HG03045 (cell line): ENCODE data around the gene PLA2G6.

Source experiments
- ATAC-seq: cut with Tn5 transposase; IDR thresholded peaks from one replicate; pipeline ENCODE4 v1.9.1; 2021; ENCODE audit warnings: mild to moderate bottlenecking, moderate library complexity; ENCODE audit not compliant: unreplicated experiment

Gene PLA2G6

GRCh38 chr22:38214302-38215056 is 32.8 kb upstream of the PLA2G6 start:
- ATAC-seq: no peak

DNA sequence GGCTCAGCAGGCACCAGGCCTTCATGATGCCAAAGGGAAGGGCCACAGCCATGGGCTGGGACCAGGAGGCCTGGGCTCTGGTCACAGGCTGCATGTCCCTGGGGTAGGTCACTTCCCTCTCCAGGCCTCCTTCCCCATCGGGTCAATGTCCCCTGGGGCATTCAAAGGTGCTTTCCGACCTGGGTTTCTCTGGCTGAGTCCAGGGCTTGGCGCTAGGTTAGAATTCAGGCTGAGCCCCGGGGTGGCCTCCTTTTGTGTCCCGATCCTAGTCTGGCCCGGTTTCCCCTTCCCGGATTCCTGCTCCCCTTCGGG is 32.3 kb upstream of the PLA2G6 start:
- no peak for ATAC-seq

- no peak for ATAC-seq
Observed at GRCh38 chr22:38213319-38213989, 31.8 kb upstream of the PLA2G6 start.

- no peak for ATAC-seq
Observed at GRCh38 chr22:38212442-38212841, 30.8 kb upstream of the PLA2G6 start.

DNA sequence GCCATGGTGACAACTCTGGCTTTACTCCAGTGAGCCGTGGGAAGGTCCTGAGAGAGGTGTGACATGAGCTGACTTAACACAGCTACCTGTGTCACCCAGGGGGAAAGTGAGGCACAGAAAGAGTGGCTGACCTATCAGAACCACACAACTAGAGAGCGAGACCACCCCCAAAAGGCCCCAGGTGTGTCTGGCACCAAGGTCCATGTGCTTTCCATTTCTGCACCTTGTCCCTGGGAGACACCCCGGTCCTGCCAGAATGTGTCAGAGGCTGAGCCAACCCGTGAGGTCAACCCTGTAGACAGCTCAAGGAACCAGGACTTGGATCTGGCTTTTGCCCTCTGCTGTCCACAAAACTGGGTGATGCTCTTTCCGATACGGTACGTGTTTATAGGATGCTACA is 29.9 kb upstream of the PLA2G6 start:
- no peak for ATAC-seq

DNA sequence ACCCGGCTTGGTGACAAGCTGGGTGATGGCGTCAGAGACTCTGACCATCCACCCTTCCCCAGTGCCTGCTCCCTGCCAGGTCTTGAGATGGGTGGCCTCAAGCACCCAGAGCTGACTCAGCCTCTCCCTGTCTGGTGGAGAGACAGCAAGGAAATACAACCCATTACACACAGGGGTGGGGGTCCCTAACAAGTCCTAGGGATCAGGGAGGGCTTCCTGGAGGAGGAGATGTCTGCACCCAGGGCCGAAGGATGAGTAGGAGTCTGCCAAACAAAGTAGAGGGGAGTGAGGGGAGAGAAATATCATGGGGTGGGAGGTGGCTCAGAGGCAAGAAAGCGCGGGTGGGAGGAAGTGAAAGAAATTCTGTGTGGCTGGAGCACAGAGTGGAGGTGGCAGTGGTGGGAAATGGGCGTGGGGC is 26.9 kb upstream of the PLA2G6 start:
- no peak for ATAC-seq

DNA sequence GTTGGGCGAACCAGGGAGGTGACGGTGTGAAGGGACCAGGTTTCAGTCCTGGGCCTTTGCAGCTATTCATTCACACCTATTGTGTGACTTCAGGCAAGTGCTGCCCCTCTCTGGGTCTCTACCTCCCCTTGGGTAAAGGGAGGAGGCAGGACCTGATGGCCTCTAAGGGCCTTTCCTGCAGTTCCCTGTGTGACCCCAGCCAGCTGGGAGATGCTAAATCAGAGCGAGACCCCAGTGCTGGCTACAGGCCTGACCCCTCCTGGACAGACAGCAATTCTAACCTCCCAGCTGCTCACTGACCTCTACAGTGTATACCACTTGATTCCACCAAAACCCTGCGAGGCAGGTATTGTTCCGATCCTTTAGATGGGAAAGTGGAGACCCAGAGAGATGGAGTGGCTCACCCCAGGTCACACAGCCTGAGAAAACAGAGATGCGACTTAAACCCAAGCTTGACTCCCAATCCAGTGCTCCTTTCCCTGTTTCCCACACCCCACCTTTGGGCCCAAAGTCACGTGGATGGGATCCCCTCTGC is 26.3 kb upstream of the PLA2G6 start:
- no peak for ATAC-seq

DNA sequence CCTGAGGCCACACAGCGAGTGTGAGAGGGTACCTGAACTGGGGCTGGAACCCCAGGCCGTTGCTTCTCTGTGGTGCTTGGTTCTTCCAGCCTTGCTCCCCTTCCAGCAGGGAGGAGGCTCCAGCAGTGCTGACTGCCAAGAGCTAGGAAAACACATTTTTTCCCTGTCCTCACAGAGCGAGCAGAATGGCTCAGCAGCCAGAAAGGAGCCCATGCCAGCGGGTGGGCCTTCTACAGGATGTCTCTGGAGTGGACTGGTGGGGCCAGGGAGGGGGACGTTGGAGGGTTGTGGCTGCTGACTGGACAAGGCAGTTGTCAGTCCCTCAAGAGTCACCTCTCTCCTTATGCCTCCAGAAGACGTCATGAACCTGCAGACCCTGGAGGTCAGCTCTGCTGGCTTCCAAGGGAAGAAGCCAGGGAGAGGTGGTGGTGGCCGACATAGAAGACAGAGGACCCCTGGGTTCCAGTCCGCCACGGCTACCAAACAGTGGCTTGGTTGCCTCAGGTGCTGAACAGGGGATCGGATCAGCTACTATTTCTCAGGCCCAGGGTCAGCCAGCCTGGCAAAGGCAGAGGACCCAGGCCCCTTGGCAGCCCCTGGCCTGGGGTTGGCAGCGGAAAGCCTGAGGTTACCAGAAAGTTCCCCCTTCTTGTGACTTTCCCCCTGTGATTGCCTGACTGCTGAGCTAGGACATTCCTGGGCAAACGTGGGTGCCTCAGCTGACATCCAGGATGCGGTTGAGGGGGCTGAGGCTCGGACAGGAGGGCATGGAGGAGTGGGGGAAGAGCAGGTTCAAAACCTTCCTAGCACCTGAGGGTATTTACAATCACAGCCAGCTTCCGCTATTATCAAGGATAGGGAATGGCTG is 23.9 kb upstream of the PLA2G6 start:
- ATAC-seq: no peak

GRCh38 chr22:38204784-38205183 is 23.2 kb upstream of the PLA2G6 start:
- ATAC-seq: no peak

GRCh38 chr22:38203855-38204514 is 22.4 kb upstream of the PLA2G6 start:
- no peak for ATAC-seq

- no peak for ATAC-seq
Observed at GRCh38 chr22:38203090-38203810, 21.6 kb upstream of the PLA2G6 start.

GRCh38 chr22:38202437-38203089 is 20.9 kb upstream of the PLA2G6 start:
- no peak for ATAC-seq

DNA sequence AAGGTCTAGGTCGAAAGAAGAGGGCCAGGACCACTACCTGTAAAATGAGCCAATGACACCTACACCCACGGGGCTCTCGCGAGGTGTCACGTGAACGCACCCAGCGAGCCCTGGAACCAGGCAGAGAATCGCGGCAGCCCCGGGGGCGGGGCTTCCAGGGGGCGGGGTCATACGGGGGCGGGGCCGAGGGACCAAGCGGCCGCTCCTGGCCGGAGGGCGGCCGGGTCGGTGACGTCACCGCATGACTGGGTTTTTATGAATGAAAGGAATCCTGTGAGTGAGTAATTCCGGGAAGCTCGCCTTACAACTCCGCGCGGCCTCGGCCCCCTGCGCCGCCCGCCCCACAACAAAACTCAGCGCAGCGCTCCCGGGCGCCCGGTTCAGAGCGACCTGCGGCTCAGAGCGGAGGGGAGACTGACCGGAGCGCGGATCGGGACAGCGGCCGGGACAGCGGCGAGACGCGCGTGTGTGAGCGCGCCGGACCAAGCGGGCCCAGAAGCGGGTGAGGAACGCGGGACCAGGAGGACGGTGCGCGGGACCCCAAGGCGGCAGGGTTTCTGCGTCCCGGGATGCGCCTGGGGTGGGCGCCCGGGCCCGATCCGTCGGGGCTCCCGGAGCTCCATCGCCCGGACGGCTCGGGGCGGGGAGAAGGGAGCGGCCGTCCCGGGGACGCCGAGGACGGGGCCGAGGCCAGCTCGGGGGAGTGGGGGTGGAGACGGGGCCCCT is 20.2 kb upstream of the PLA2G6 start, which contains the start of gene MAFF:
Gene MAFF (plus strand): TSS at position 284 of the 726 bp plus-strand sequence. CDS start 11,860 bp downstream, outside the sequence.
- ATAC-seq: no peak

DNA sequence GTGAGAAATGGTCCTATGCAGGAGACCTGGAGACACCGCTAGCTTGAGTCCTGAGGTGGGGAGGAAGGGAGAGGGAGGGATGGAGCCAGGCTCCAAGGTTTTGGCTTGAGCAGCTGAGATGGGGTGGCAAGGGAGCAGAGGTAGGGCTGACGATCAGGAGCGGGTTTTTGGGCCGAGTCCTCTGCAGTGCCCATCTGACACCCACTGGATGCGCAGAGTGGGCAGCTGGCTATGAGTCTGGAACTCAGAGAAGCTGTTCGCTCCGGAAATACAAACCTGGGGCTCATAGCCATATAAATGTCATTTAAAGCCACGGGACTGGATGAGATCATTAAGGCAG is 19.7 kb upstream of the PLA2G6 start:
- ATAC-seq: no peak

DNA sequence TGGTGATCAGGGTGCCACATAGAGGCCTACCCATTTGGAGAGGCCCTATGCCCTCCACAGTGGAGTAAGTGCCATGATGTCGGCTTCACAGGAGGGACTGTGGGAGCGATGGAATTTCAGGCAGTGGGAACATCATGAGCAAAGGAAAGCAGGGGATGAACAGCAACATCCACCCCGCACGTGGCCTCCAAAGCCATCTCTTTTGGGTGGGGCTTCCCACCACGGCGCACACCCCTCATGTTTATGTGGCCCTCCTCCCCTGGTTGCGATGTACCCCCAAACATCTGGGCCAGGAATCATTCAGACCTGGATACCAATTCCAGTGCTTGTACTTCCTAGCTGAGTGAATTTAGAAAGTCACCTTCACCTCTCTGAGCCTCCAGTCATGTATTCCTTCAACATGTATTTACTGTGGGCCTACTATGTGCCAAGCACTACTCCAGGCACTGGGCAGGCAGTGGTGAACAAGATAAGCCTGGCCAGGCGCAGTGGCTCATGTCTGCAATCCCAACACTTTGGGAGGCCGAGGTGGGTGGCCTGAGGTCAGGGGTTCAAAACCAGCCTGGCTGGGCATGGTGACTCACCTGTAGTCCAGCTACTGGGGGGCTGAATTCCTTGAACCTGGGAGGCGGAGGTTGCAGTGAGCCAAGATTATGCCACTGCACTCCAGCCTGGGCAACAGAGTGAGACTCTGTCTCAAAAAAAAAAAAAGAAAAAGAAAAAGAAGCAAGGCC is 18.4 kb upstream of the PLA2G6 start:
- no peak for ATAC-seq

DNA sequence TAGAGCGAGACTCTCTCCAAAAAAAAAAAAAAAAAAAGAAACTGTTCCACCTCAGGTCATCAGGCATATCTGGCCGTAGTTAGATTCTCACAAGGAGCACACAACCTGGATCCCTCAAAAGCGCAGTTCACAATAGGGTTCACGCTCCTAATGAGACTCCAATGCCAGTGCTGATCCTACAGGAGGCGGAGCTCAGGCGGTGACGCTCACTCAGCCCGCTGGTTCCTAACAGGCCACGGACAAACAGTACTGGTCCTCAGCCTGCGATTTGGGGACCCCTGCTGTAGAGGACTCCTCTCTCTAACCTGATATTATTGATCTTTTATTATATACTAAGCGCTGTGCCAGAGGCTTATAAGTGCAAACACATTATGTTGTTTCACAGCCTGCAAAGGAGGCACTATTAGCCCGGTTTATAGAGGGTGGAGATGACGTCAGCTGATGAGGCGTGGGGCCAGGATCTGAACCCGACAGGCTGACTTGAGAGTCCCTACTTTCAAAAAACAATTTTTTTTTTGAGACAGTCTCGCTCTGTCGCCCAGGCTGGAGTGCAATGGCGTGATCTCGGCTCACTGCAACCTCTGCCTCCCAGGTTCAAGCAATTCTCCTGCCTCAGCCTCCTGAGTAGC is 15.3 kb upstream of the PLA2G6 start:
- ATAC-seq: no peak

DNA sequence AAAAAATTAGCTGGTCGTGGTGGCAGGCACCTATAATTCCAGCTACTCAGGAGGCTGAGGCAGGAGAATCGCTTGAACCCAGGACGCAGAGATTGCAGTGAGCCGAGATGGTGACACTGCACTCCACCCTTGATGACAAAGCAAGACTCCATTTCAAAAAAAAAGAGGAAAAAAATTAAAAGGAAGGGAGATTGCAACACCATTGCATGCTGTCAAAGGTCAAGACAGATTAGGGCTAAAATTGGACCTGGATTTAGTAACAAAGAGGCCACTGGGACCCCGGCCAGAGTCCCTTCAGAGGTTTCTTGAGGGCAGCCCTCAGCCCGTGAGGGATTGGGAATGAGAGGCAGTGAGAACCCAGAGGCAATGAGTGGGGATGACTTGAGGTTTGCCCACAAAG is 11.9 kb upstream of the PLA2G6 start:
- ATAC-seq: no peak

DNA sequence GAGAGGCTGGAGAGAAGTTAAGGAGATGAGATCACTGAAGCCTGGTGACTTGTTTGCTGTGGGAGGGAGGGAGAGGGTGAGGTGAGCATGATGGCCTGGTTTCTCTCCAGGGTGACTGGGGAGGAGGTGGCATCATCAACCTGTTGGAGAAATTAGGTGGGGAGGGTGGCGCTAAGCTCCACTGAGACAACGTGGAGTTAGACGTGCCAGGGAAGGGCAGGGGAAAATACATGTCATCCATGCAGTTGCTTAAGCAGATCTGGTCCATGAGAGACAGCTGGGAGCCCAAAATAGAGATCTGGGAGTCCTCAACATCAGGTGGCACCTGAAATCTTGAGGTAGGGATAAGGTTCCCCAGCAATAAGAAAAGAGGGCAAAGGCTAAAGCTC is 10.8 kb upstream of the PLA2G6 start:
- no peak for ATAC-seq
